SH-SY5Y (cell line): ENCODE measurements around the gene KERA.

Source experiments
- GATA2 ChIP-seq: IDR thresholded peaks from 2 replicates; pipeline ENCODE4 v1.6.1; 2011; ENCODE audit warnings: mild to moderate bottlenecking, low read depth, low read length
- GATA3 ChIP-seq: IDR thresholded peaks from 2 replicates; pipeline ENCODE4 v1.6.1; 2011; ENCODE audit warnings: low read depth, mild to moderate bottlenecking, low read length, moderate library complexity

DNA sequence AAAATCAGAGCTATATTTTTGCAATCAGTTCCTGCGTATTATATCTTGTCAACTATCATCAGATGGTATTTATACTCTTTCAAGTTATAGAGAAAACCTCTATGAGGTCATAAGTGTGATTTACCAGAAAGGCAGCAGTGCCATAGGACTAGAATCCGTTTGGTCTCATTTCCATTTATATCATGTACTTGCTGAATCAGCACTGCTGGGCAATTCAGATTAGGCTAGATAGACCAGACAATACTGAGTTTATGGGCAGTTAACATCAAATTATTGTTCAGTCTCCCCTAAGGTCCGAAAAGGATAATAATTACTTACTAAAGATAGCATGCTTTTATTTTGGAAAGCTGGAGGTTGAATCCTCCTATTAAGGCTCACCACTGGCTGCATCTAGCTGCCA lies 6.8 kb upstream of the KERA start:
- no peak for TF ChIP-seq GATA3
- TF ChIP-seq GATA2: no peak
